ENCODE measurements around the gene ESR2. TPM values are rescaled to one million over a fixed set of nuclear protein-coding genes. Genes with fewer than 3 reads are reported as not detected.

Gene ESR2
- total RNA-seq, 1 donor, result not detected

DNA sequence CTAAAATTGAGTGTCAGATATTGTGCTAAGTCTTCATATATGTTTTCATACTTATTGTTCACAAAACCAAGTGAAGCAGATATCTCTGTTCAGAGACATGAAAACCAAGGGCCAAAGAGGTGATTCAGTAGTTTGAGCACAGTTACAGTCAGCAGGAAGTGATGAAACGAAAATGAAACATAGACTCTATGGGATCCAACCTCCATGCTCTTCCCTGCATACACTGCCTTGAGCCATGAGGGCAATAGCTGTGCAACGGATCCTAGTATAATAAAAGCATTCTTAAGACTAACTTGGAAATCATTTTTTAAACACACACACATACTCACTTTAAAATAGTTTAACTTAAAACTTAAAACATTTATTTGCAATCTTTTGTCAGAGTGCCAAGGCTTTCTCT lies 27.9 kb downstream of the ESR2 start:
- H3K4me3 ChIP-seq (ENCODE audit: insufficient read depth, low read length), result no peak overlapping the region
- H3K36me3 ChIP-seq (ENCODE audit: insufficient read depth, low read length), result no peaks in the 10 kb centered on the region
- TF ChIP-seq, protein P1, sequence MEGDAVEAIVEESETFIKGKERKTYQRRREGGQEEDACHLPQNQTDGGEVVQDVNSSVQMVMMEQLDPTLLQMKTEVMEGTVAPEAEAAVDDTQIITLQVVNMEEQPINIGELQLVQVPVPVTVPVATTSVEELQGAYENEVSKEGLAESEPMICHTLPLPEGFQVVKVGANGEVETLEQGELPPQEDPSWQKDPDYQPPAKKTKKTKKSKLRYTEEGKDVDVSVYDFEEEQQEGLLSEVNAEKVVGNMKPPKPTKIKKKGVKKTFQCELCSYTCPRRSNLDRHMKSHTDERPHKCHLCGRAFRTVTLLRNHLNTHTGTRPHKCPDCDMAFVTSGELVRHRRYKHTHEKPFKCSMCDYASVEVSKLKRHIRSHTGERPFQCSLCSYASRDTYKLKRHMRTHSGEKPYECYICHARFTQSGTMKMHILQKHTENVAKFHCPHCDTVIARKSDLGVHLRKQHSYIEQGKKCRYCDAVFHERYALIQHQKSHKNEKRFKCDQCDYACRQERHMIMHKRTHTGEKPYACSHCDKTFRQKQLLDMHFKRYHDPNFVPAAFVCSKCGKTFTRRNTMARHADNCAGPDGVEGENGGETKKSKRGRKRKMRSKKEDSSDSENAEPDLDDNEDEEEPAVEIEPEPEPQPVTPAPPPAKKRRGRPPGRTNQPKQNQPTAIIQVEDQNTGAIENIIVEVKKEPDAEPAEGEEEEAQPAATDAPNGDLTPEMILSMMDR (IDR thresholded peaks at IDR 0.05; ENCODE audit: extremely low read depth, low read depth, low read length), result no peak

DNA sequence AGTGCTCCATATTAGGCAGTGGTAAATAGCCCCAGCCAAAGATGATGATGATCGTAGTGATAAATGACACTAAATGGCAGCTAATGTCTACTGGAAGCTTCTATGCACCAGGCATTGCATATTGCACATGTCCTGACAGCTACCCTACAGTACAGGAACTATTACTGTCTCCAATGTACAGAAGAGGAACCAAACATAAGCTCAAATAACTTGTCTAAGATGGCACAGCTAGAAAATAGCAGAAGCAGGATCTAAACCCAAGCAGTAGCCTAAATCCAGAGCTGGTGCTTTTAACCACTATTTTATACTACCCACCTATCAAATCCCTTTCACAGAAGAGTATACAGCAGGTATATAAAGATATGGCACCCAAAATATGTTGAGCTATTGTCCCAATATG lies 28.9 kb downstream of the ESR2 start:
- Histone ChIP-seq H2AFZ (ENCODE audit: low read length) (no peak overlapping the region), H3K4me3 (ENCODE audit: insufficient read depth, low read length) (no peak overlapping the region), H3K27me3 (ENCODE audit: insufficient read depth, low read length) (no peaks in the 10 kb centered on the region), H3K9me3 (ENCODE audit: low read depth, low read length) (no peaks in the 10 kb centered on the region), H3K27ac (ENCODE audit: low read depth, low read length) (no peak overlapping the region), H3K79me2 (ENCODE audit: insufficient read depth, low read length) (no peaks in the 10 kb centered on the region), H3K36me3 (ENCODE audit: insufficient read depth, low read length) (no peaks in the 10 kb centered on the region), H3K4me1 (ENCODE audit: insufficient read depth, low read length) (peaks cover 3% of the 10 kb centered on the region), H4K20me1 (ENCODE audit: insufficient read depth, low read length) (no peaks in the 10 kb centered on the region), H3K4me2 (ENCODE audit: insufficient read depth, low read length) (no peak overlapping the region)
- TF ChIP-seq, protein P1 (IDR thresholded peaks at IDR 0.05; ENCODE audit: extremely low read depth, low read depth, low read length), result no peak
- DNase-seq (ENCODE audit: insufficient read length, low spot score, missing footprints), result no peak

More for the DNA sequence above, 27.9 kb downstream of the ESR2 start:
- no peaks in the 10 kb centered on the region for H3K9me3 ChIP-seq (ENCODE audit: low read depth, low read length)
- peak overlapping the region; percentile 27 for H3K4me2 ChIP-seq (ENCODE audit: insufficient read depth, low read length)
- H3K27me3 ChIP-seq (ENCODE audit: insufficient read depth, low read length), result no peaks in the 10 kb centered on the region
- H2AFZ ChIP-seq (ENCODE audit: low read length), result peak overlapping the region; percentile 64
- H3K4me1 ChIP-seq (ENCODE audit: insufficient read depth, low read length), result peaks cover 3% of the 10 kb centered on the region
- H4K20me1 ChIP-seq (ENCODE audit: insufficient read depth, low read length), result no peaks in the 10 kb centered on the region
- DNase-seq (ENCODE audit: insufficient read length, low spot score, missing footprints), result peak; percentile 78
- no peaks in the 10 kb centered on the region for H3K79me2 ChIP-seq (ENCODE audit: insufficient read depth, low read length)
- no peak overlapping the region for H3K27ac ChIP-seq (ENCODE audit: low read depth, low read length)

DNA sequence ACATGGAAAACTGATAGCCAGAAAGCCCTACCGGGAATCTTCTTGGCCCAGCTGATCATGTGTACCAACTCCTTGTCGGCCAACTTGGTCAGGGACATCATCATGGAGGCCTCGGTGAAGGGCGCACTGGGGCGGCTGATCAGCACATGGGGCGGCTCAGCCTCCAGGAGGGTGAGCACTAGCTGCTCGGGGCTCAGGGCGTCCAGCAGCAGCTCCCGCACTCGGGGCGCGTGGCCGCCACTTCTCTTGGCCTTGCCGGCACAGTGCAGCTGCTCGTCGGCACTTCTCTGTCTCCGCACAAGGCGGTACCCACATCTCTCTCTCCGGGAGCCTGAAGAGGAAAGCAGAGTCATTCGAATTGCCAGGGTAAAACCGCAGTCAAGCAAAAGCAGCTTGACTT lies 33.8 kb downstream of the ESR2 start:
- no peaks in the 10 kb centered on the region for H3K9me3 ChIP-seq (ENCODE audit: low read depth, low read length)
- peaks cover 4% of the 10 kb centered on the region for H3K27me3 ChIP-seq (ENCODE audit: insufficient read depth, low read length)
- TF ChIP-seq, protein P1 (IDR thresholded peaks at IDR 0.05; ENCODE audit: extremely low read depth, low read depth, low read length), result no peak
- no peak for DNase-seq (ENCODE audit: insufficient read length, low spot score, missing footprints)
- no peaks in the 10 kb centered on the region for H4K20me1 ChIP-seq (ENCODE audit: insufficient read depth, low read length)
- no peaks in the 10 kb centered on the region for H3K4me1 ChIP-seq (ENCODE audit: insufficient read depth, low read length)
- H3K4me3 ChIP-seq (ENCODE audit: insufficient read depth, low read length), result no peak overlapping the region
- no peak overlapping the region for H2AFZ ChIP-seq (ENCODE audit: low read length)
- H3K36me3 ChIP-seq (ENCODE audit: insufficient read depth, low read length), result no peaks in the 10 kb centered on the region
- no peaks in the 10 kb centered on the region for H3K79me2 ChIP-seq (ENCODE audit: insufficient read depth, low read length)
- H3K4me2 ChIP-seq (ENCODE audit: insufficient read depth, low read length), result no peak overlapping the region
- no peak overlapping the region for H3K27ac ChIP-seq (ENCODE audit: low read depth, low read length)

DNA sequence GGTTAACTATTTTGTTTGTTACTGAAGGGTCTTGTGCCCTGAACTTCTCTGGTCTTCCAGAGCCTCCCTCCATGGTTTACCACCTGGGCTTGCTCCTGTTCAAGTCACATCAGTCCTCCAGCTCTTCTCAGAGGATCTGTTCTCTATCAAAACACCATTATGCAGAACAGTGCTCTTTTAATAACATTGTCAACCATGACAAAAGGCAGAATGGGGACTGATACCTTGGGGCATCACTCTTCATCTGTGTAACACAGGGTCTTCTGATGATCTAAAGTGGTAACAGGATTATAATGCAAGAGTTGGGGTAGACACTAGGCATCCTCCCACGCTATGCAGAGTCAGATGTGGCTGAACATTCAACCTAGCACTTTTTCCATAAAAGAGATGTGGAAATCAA lies 38.4 kb downstream of the ESR2 start:
- no peaks in the 10 kb centered on the region for H4K20me1 ChIP-seq (ENCODE audit: insufficient read depth, low read length)
- H3K79me2 ChIP-seq (ENCODE audit: insufficient read depth, low read length), result no peaks in the 10 kb centered on the region
- H3K4me1 ChIP-seq (ENCODE audit: insufficient read depth, low read length), result peaks cover 9% of the 10 kb centered on the region
- H2AFZ ChIP-seq (ENCODE audit: low read length), result no peak overlapping the region
- no peaks in the 10 kb centered on the region for H3K9me3 ChIP-seq (ENCODE audit: low read depth, low read length)
- no peak overlapping the region for H3K4me2 ChIP-seq (ENCODE audit: insufficient read depth, low read length)
- no peak overlapping the region for H3K27ac ChIP-seq (ENCODE audit: low read depth, low read length)
- peaks cover 8% of the 10 kb centered on the region for H3K27me3 ChIP-seq (ENCODE audit: insufficient read depth, low read length)
- no peak for DNase-seq (ENCODE audit: insufficient read length, low spot score, missing footprints)
- no peaks in the 10 kb centered on the region for H3K36me3 ChIP-seq (ENCODE audit: insufficient read depth, low read length)
- H3K4me3 ChIP-seq (ENCODE audit: insufficient read depth, low read length), result no peak overlapping the region
- TF ChIP-seq, protein P1 (IDR thresholded peaks at IDR 0.05; ENCODE audit: extremely low read depth, low read depth, low read length), result no peak

All from osteoblast (primary cell).